ENCODE measurements around the gene XRCC6.

GRCh38 chr22:41658869-41659268 lies 37.8 kb downstream of the XRCC6 start:
- no peak for TF ChIP-seq ZNF274 (IDR thresholded peaks at IDR 0.05; ENCODE audit: low read depth, low read length)
- no peak for TF ChIP-seq YY1 (IDR thresholded peaks at IDR 0.05; ENCODE audit: insufficient read depth, insufficient read length)

Measured in NT2/D1 (cell line).